ENCODE data around the gene PDE11A.

Gene PDE11A

GRCh38 chr2:177662895-177663294 is 409.7 kb downstream of the PDE11A start:
- POLR2A ChIA-PET: no interaction called here
- CTCF ChIA-PET: interaction anchor here (0.8 kb wide), 1 partner anchor 9 kb away, joined by 3 read pairs; no protein-coding TSS in a partner anchor
- TF ChIP-seq NFRKB (IDR thresholded peaks at IDR 0.05): no peak
- TF ChIP-seq CTBP1 (IDR thresholded peaks at IDR 0.05; ENCODE audit: borderline replicate concordance): no peak
- no peak for TF ChIP-seq ELF4 (IDR thresholded peaks at IDR 0.05)
- no peak for TF ChIP-seq L3MBTL2 (conservative IDR thresholded peaks at IDR 0.05)
- TF ChIP-seq SP1 (IDR thresholded peaks at IDR 0.05): no peak
- no peak for TF ChIP-seq ZNF384 (IDR thresholded peaks at IDR 0.05)
- TF ChIP-seq LEF1 (IDR thresholded peaks at IDR 0.05; ENCODE audit: borderline replicate concordance): no peak
- no peak for TF ChIP-seq SUZ12 (IDR thresholded peaks at IDR 0.05)
- no peak for TF ChIP-seq FOXA1 (IDR thresholded peaks at IDR 0.05)
- TF ChIP-seq ARNT (IDR thresholded peaks at IDR 0.05): no peak
- TF ChIP-seq TARDBP (IDR thresholded peaks at IDR 0.05): no peak
- no peak for TF ChIP-seq FOXM1 (IDR thresholded peaks at IDR 0.05; ENCODE audit: borderline replicate concordance)
- no peak for TF ChIP-seq FOXK2 (IDR thresholded peaks at IDR 0.05)
- no peak for TF ChIP-seq PKNOX1 (IDR thresholded peaks at IDR 0.05)
- DNase-seq (ENCODE audit: extremely low spot score): no peak

- no peak for DNase-seq (ENCODE audit: extremely low spot score)
- ChIA-PET CTCF (interaction anchor here (0.6 kb wide), 2 partner anchors 16 to 88 kb away, joined by 3 read pairs; no protein-coding TSS in a partner anchor), POLR2A (no interaction called here)
- TF ChIP-seq ZNF384 (IDR thresholded peaks at IDR 0.05) (no peak), L3MBTL2 (conservative IDR thresholded peaks at IDR 0.05) (no peak), CTBP1 (IDR thresholded peaks at IDR 0.05; ENCODE audit: borderline replicate concordance) (no peak), FOXA1 (IDR thresholded peaks at IDR 0.05) (no peak), BHLHE40 (IDR thresholded peaks at IDR 0.05; ENCODE audit: borderline replicate concordance) (no peak), NFRKB (IDR thresholded peaks at IDR 0.05) (no peak), ELF4 (IDR thresholded peaks at IDR 0.05) (no peak), ARNT (IDR thresholded peaks at IDR 0.05) (no peak), PKNOX1 (IDR thresholded peaks at IDR 0.05) (no peak), SUZ12 (IDR thresholded peaks at IDR 0.05) (no peak), LEF1 (IDR thresholded peaks at IDR 0.05; ENCODE audit: borderline replicate concordance) (no peak)
Measured at GRCh38 chr2:177660742-177661141, 411.8 kb downstream of the PDE11A start.

GRCh38 chr2:177658309-177658708 is 414.3 kb downstream of the PDE11A start:
- TF ChIP-seq FOXK2 (IDR thresholded peaks at IDR 0.05) (no peak), TARDBP (IDR thresholded peaks at IDR 0.05) (no peak), HDGF (IDR thresholded peaks at IDR 0.05; ENCODE audit: borderline replicate concordance) (no peak), FOXA1 (IDR thresholded peaks at IDR 0.05) (no peak), FOXM1 (IDR thresholded peaks at IDR 0.05; ENCODE audit: borderline replicate concordance) (no peak), PKNOX1 (IDR thresholded peaks at IDR 0.05) (no peak), CTBP1 (IDR thresholded peaks at IDR 0.05; ENCODE audit: borderline replicate concordance) (no peak), SUZ12 (IDR thresholded peaks at IDR 0.05) (no peak), L3MBTL2 (conservative IDR thresholded peaks at IDR 0.05) (no peak), ELF4 (IDR thresholded peaks at IDR 0.05) (no peak), LEF1 (IDR thresholded peaks at IDR 0.05; ENCODE audit: borderline replicate concordance) (no peak), BHLHE40 (IDR thresholded peaks at IDR 0.05; ENCODE audit: borderline replicate concordance) (no peak), ARNT (IDR thresholded peaks at IDR 0.05) (no peak), NFRKB (IDR thresholded peaks at IDR 0.05) (no peak), SP1 (IDR thresholded peaks at IDR 0.05) (no peak), ZNF384 (IDR thresholded peaks at IDR 0.05) (no peak)
- CTCF ChIA-PET: no interaction called here
- DNase-seq (ENCODE audit: extremely low spot score): no peak
- POLR2A ChIA-PET: no interaction called here

DNA sequence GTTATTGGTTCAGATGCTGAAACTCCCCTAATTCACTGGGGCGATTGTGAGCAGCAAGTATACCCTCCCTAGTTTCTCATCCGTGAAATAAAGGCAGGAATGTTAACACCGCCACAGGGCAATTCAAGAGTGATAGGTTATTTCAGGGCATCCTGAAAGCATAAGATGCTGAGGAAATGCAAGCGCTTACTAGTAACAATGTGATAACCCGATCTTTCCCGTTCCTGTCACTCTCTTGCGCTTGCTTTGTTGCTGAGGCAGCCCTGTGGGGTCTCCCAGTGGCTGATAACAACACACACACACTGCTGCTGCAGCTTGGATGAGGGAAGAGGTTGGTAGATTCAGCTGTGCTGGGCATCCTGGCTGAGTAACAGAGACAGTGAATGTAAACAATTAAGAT is 420.7 kb downstream of the PDE11A start:
- CTCF ChIA-PET: no interaction called here
- POLR2A ChIA-PET: interaction anchor here (0.9 to 1.3 kb wide), 3 partner anchors 17 to 45 kb away, joined by 3 read pairs; no protein-coding TSS in a partner anchor
- TF ChIP-seq ARNT (IDR thresholded peaks at IDR 0.05): no peak
- TF ChIP-seq SP1 (IDR thresholded peaks at IDR 0.05): no peak
- TF ChIP-seq FOXA1 (IDR thresholded peaks at IDR 0.05): no peak
- no peak for TF ChIP-seq FOXM1 (IDR thresholded peaks at IDR 0.05; ENCODE audit: borderline replicate concordance)
- no peak for TF ChIP-seq TARDBP (IDR thresholded peaks at IDR 0.05)
- TF ChIP-seq ZNF384 (IDR thresholded peaks at IDR 0.05): no peak
- TF ChIP-seq FOXK2 (IDR thresholded peaks at IDR 0.05): no peak
- no peak for TF ChIP-seq SUZ12 (IDR thresholded peaks at IDR 0.05)
- DNase-seq (ENCODE audit: extremely low spot score): no peak

- TF ChIP-seq FOXK2 (IDR thresholded peaks at IDR 0.05): no peak
- TF ChIP-seq HDGF (IDR thresholded peaks at IDR 0.05; ENCODE audit: borderline replicate concordance): no peak
- TF ChIP-seq FOXA1 (IDR thresholded peaks at IDR 0.05): no peak
- TF ChIP-seq LEF1 (IDR thresholded peaks at IDR 0.05; ENCODE audit: borderline replicate concordance): no peak
- no peak for TF ChIP-seq BHLHE40 (IDR thresholded peaks at IDR 0.05; ENCODE audit: borderline replicate concordance)
- TF ChIP-seq SP1 (IDR thresholded peaks at IDR 0.05): no peak
- TF ChIP-seq ZNF384 (IDR thresholded peaks at IDR 0.05): no peak
- TF ChIP-seq TARDBP (IDR thresholded peaks at IDR 0.05): no peak
- TF ChIP-seq ARNT (IDR thresholded peaks at IDR 0.05): no peak
- no peak for TF ChIP-seq FOXM1 (IDR thresholded peaks at IDR 0.05; ENCODE audit: borderline replicate concordance)
- TF ChIP-seq ELF4 (IDR thresholded peaks at IDR 0.05): no peak
- no peak for TF ChIP-seq L3MBTL2 (conservative IDR thresholded peaks at IDR 0.05)
- TF ChIP-seq NFRKB (IDR thresholded peaks at IDR 0.05): no peak
- TF ChIP-seq SUZ12 (IDR thresholded peaks at IDR 0.05): no peak
- no peak for TF ChIP-seq PKNOX1 (IDR thresholded peaks at IDR 0.05)
- no peak for TF ChIP-seq CTBP1 (IDR thresholded peaks at IDR 0.05; ENCODE audit: borderline replicate concordance)
- DNase-seq (ENCODE audit: extremely low spot score): no peak
- POLR2A ChIA-PET: no interaction called here
- CTCF ChIA-PET: interaction anchor here (0.6 kb wide), 1 partner anchor 22 kb away, joined by 3 read pairs; no protein-coding TSS in a partner anchor
Measured at GRCh38 chr2:177649568-177650518, 422.7 kb downstream of the PDE11A start.
